ENCODE measurements around the gene ZNF530.

Gene ZNF530

GRCh38 chr19:57651654-57651996 lies 51.9 kb downstream of the ZNF530 start:
- Histone ChIP-seq H3K4me1 (ENCODE audit: insufficient read depth, low read length) (no peaks in the 10 kb centered on the region), H3K27me3 (ENCODE audit: insufficient read depth, low read length) (0 out of 2 replicates have a peak, but pooled peaks cover 9% of the 10 kb centered on the region), H3K36me3 (ENCODE audit: insufficient read depth, low read length) (no peaks in the 10 kb centered on the region), H3K9me3 (ENCODE audit: insufficient read depth, low read depth, low read length) (no peaks in the 10 kb centered on the region), H3K9ac (ENCODE audit: low read depth, low read length) (no peak overlapping the region), H3K27ac (ENCODE audit: low read depth, low read length) (no peak overlapping the region), H3K4me3 (ENCODE audit: low read length) (no peak overlapping the region)
- WGBS: 77% methylated on average over 6 of the region's 6 CpGs

- Histone ChIP-seq H3K36me3 (ENCODE audit: insufficient read depth, low read length) (no peaks in the 10 kb centered on the region), H3K9ac (ENCODE audit: low read depth, low read length) (no peak overlapping the region), H3K27ac (ENCODE audit: low read depth, low read length) (no peak overlapping the region), H3K27me3 (ENCODE audit: insufficient read depth, low read length) (peaks cover 11% of the 10 kb centered on the region; the same call in 1 of the 2 replicates), H3K9me3 (ENCODE audit: insufficient read depth, low read depth, low read length) (no peaks in the 10 kb centered on the region), H3K4me3 (ENCODE audit: low read length) (no peak overlapping the region), H3K4me1 (ENCODE audit: insufficient read depth, low read length) (no peaks in the 10 kb centered on the region)
- 90% methylated on average over 2 of the region's 2 CpGs for WGBS
These were observed 54.0 kb downstream of the ZNF530 start for GRCh38 chr19:57653689-57654088.

- 96% methylated on average over 1 of the region's 1 CpG for WGBS
- H3K9me3 ChIP-seq (ENCODE audit: insufficient read depth, low read depth, low read length): no peaks in the 10 kb centered on the region
These were observed 55.8 kb downstream of the ZNF530 start for GRCh38 chr19:57655443-57655842.

GRCh38 chr19:57656346-57656745 lies 56.7 kb downstream of the ZNF530 start:
- Histone ChIP-seq H3K9ac (ENCODE audit: low read depth, low read length) (no peak overlapping the region), H3K4me1 (ENCODE audit: insufficient read depth, low read length) (no peaks in the 10 kb centered on the region), H3K36me3 (ENCODE audit: insufficient read depth, low read length) (no peaks in the 10 kb centered on the region), H3K9me3 (ENCODE audit: insufficient read depth, low read depth, low read length) (no peaks in the 10 kb centered on the region), H3K27ac (ENCODE audit: low read depth, low read length) (no peak overlapping the region), H3K4me3 (ENCODE audit: low read length) (no peak overlapping the region), H3K27me3 (ENCODE audit: insufficient read depth, low read length) (peaks cover 38% of the 10 kb centered on the region)
- 90% methylated on average over 1 of the region's 1 CpG for WGBS

More at GRCh38 chr19:57655443-57655842, 55.8 kb downstream of the ZNF530 start:
- Histone ChIP-seq H3K36me3 (ENCODE audit: insufficient read depth, low read length) (no peaks in the 10 kb centered on the region), H3K4me1 (ENCODE audit: insufficient read depth, low read length) (no peaks in the 10 kb centered on the region), H3K27ac (ENCODE audit: low read depth, low read length) (no peak overlapping the region), H3K4me3 (ENCODE audit: low read length) (no peak overlapping the region), H3K9ac (ENCODE audit: low read depth, low read length) (no peak overlapping the region), H3K27me3 (ENCODE audit: insufficient read depth, low read length) (peaks cover 29% of the 10 kb centered on the region)

Data from HUES64 (cell line).